NCI-H2227 (cell line): ENCODE data around the gene TSEN54.
"Not testable (repeated sequence)": the region's sequence is repeated elsewhere in the genome, so short reads cannot be mapped to it uniquely, and the experiment has no call there.

Source experiments
- DNase-seq: peaks from one replicate; lab custom pipeline; 2025; ENCODE audit not compliant: unreplicated experiment; lab: John Stamatoyannopoulos, UW

The TSEN54 gene

DNA sequence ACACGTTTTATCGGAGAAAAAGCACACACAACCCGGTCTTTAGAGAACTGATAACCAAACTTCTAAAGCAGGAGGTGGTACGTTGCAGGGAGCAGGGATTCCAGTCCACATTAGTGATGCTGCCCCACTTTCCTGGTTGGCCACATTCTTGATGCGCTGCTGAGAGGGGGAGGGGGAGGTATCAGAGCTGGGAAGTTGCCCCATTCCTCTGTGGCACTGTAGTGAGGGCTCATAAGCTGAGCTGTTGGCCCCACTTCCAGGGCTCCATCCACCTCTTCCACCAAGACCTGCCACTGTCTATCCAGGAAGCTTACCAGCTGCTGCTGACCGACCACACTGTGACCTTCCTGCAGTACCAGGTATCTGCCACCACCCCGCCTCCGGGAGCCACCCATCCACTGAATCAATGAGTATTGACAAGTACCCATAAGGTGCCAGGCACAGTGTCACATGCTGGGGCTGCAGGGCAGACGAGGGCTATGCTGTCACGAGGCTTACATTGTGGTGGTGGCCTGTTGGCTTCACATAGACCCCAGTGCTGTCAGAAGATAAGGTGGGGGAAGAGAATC is 1.1 kb downstream of the TSEN54 start:
- no peak for DNase-seq

DNA sequence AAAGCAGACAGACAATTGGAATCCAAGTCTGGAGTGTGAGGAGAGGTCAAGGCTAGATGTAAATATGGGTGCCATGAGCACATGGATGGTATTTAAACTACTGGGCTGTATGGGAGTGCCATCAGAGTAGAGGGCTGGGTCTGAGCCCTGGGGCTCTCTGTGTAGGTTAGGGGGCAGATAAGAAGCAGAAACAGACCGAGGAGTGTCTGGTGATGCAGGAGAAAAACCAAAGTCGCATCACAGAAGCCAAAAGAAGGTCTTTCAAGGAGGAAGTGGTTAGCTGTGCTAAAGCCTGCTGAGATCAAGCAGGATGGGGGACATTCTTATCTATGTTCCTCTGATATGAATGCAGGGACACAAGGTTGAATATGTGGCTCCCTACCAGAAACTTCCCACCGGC is 1.9 kb downstream of the TSEN54 start:
- DNase-seq, result no peak

DNA sequence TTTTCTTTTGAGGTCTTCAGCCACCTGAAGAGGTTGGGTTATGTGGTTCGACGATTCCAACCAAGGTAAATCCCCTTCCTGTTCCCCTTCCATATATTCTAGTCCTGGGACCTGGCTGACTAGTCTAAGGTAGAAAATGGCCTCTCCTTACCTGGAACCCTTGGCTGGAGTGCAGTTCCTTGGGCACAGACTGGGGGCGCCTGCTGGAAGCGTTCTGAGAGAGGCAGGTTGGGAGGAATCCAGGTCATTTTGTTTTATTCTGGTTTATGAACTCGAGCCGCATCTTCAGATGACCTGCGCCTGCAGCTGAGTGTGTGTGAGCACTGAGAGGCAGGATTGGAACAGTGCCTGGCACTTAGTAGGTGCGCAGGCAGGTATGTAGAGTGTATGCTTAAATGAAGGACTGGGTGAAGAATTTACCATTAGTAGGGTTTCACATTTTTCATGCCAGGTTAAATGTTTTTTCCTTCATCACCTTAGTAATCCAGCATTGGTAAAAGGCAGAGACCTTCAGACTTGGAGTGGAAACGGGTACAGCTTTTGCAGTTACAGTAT is 2.7 kb downstream of the TSEN54 start:
- no peak for DNase-seq

DNA sequence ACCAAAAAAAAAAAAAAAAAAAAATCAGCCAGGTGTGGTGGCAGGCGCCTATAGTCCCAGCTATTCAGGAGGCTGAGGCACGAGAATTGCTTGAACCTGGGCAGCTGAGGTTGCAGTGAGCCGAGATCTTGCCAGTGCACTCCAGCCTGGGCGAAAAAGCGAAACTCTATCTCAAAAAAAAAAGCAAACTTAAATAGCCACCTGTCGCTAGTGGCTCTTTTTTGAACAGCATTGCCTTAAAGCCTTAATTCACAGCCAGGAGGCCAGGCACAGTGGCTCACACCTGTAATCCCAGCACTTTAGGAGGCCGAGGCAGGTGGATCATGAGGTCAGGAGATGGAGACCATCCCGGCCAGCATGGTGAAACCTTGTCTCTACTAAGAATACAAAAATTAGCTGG is 4.1 kb downstream of the TSEN54 start:
- DNase-seq, result not testable (repeated sequence)

DNA sequence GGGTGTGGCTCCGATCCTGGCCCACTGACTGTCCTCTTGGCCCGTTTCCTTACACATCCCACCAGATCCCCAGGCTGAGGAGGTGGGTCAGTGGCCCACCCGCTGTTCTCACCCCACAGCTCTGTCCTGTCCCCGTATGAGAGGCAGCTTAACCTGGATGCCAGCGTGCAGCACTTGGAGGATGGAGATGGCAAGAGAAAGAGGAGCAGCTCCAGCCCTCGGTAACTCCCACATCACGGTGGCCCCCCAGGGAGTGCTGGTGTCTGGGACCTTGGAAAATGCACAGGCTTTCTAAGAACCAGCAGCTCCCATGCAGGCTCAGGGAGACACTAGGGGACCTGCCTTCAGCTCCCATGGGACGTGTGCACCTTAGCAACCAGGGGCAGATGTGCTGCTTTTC is 5.0 kb downstream of the TSEN54 start:
- DNase-seq, result no peak

DNA sequence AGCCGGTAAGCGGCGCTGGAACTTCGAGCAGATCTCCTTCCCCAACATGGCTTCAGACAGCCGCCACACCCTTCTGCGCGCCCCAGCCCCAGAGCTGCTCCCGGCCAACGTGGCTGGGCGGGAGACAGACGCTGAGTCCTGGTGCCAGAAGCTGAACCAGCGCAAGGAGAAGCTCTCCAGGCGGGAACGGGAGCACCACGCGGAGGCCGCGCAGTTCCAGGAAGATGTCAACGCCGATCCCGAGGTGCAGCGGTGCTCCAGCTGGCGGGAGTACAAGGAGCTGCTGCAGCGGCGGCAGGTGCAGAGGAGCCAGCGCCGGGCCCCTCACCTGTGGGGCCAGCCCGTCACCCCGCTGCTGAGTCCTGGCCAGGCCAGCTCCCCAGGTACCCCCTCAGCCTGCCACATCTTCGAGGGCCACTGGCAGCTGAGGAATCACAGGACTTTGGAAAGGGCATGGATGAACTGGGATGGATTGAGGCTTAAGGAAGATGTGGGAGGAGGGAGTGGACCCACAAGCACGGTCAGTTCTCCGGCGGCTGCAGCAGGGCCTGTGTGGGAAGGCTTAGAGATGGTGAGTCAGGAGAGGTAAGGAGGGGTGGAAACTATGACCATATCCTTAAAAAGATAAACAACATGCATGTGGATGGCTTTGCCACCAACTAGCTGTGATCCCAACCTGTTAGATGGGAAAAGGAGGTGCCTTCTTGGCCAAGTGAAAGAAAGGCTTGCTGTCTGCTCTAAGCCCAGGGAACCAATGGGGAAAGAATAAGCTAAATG is 5.8 kb downstream of the TSEN54 start:
- no peak for DNase-seq

GRCh38 chr17:75523647-75524046 is 7.3 kb downstream of the TSEN54 start:
- DNase-seq, result no peak

GRCh38 chr17:75524269-75524969 is 8.1 kb downstream of the TSEN54 start:
- no peak for DNase-seq

DNA sequence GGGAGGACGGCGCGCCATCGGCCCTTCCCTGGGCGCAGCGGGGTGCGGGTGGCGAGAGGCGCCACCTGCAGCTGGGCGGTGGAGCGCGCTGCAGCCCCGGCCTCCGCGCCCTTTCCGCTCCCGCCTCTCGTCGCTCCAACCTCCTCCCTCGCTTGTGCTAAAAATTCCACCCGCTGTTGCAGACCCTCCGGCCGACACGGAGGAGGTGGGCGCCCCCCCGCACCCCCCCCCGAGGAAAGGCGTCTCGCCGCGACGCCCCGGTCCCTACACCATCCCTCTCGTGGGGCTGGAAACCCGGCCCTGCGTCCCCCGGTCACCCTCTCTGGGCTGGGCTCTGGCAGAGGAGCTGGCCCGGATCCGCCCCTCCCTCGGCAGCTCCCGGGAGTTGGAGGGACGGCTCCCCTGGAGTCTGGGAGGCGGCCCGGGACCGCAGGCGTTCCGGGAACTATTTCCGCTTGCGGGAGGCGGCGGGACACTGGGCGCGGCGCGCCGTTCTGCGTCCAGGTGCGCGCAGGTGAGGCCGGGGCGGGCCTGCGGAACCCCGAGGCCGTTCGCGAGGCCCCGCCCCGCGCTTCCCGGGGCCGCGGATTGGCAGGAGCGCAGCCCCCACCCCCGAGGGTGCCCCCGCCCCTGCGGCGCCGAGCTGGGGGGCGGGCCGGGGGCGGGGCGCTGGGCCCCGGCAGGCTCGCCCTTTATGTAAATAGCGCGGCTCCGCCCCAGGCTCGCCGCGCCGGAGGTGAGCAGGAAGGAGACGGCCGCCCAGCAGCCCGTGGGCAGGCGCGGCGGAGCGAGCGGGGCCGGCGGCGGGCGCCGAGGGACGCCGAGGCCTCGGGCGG is 8.9 kb downstream of the TSEN54 start, which contains the start of gene LLGL2:
Gene LLGL2, plus strand, starts transcription at position 728 of the 836 bp plus-strand sequence. CDS start 17,730 bp downstream, outside the sequence.
- DNase-seq, result peak; percentile 94

DNA sequence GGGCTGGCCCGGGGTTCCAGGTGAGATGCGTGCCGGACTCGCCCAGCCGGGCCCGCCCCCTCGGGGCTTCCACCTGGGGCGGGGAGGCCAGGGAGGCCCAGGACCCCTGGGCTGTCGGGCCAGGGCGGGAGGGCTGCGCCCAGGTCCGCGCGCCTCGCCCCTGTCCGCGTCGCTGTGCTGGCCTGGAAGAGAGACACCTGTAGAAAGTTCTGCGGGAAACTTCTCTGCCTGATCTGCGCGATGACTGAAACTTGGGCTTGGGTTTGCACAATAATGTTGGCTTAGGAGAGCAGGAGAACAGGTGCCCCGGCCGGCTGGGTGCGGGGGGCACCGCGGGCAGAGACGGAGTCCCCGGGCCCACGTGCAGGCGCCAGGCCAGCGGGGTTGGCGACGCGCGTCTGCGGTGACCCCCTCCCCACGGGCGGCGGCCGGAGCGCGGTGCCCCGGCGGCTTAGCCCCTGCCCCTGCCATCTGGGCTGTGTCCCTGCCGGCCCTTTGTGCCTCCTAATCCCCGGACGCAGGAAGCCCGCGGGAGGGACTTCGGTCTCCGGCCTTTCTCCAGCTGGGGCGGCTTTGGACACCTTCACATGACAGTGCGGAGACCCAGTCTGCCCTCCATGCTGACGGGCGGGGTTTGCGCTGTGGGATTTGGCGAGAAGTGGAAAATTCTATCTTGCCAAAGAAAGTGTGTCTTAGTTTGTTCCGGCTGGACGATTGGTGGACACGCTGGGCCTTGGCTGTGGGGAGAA is 9.7 kb downstream of the TSEN54 start:
- no peak for DNase-seq

DNA sequence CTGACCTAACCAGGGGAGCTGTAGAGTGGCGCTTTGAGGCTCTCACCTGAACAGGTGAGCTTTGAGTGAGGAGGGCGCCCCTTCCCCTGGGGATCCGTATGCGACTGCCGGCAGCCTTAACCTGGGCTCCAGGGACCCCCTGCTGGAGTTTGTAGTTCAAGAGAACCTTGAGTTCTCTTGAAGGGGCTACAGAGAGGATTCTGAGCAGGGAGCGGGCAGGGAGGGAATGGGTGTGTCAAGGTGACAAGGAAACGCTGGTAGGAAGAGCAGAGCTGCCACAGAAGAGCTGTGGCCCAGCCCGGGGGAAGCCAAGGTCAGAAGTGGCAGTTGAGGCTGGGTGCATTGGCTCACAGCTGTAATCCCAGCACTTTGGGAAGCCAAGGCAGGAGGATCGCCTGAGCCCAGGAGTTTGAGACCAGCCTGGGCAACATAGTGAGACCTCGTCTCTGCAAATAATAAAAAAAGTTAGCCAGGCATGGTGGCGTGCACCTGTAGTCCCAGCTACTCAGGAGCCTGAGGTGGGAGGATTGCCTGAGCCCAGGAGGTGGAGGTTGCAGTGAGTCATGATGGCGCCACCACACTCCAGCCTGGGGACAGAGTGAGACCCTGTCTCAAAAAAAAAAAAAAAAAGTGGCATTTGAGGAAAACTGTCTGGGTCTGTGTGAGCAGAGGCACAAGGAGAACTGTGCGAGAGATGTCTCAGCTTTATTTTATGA is 10.4 kb downstream of the TSEN54 start:
- no peak for DNase-seq

GRCh38 chr17:75530837-75531720 is 14.8 kb downstream of the TSEN54 start:
- DNase-seq, result no peak

DNA sequence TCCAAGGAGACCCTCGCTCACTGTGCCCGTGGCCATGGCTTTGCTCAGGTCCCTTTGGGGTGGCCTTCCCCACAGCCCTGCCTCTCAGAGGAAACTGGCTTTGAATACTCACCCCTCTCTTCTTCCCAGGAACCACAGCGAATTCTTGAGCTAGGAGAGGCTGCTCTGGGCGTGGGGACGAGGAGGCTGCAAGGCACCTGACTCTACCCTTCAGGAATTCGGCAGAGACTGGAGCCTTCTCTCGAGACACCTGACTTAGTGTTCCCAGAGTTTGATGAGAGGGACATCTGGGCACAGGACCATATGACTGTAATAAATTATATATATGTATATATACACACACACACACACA is 15.4 kb downstream of the TSEN54 start:
- no peak for DNase-seq

- no peak for DNase-seq
These were observed 18.8 kb downstream of the TSEN54 start for GRCh38 chr17:75535119-75535537.

DNA sequence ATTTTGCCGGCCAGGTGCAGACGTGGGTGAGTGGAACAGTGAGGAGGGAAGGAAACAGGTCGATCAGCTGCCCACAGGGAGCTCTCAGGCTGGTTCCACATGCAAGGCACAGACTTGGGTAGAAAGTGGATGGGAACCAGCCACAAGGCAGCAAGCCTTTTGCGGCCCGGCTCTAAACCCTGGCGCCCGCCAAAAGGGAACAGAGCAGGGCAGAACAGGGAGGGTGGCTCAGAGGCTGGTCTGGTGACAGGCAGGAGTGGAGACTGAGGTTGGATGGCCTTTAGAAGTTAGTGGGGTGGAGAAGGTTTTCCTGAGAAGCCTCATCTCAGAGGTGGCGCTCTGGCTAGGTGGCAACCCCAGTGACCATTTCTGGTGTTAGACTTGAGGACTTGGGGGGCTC is 19.5 kb downstream of the TSEN54 start:
- DNase-seq, result no peak

DNA sequence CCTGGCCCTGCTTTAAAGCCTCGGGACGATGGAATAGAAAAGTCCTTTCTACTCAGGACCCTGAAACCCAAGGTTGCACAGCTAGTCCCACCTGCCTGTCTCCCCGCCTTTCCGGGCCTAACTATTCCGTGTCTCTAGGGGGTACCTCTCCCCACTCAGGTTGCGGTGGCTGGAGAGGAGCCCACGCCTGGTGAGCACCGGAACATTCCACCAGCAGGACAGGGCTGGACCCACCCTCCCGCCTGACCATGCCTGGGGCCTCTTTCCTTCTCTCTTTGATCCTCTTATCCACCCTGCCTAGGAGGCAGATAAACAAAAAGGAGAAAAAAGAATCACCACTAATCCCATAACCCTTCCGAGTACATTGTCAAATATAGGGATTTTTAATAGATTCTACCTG is 20.0 kb downstream of the TSEN54 start:
- DNase-seq, result no peak

DNA sequence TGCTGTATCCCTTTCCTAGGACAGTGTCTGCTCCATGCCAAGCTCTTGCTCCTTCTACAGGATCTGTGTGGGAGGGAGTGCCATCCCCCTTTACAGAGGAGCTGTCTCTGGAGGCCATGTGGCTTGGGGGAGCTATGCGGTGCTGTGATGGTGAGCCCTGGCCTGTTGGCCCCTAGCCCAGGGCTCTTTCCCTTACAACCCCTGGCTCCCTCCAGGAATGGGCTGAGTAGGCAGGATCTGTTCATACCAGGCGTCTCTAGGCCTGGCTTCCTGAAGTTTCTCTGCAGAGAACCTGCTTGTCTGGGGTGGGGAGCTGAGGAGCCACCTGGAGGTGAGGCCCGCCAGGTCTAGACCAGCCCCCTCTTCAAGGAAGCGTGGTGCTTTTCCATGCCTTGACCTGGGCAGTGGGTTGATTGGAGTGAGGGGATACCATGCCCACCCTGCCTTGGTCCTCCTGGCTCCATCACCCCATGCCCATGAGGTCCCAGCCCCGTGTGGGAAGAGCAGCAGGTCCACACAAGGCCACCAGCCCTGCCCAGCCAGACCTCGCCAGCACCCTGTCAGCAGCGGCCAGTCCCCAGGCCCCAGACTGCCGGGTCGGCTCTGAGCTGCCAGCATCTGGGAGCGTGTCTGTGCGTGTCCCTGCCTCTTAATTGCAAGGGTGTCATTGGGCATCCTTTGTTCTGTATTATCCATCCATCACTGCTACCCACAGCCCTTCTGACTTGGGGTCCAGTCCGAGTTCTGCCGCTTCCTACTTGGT is 23.8 kb downstream of the TSEN54 start:
- DNase-seq, result no peak

- DNase-seq, result no peak
These were observed 24.7 kb downstream of the TSEN54 start for GRCh38 chr17:75540923-75541503.
